ENCODE data around the gene PDE4D.

DNA sequence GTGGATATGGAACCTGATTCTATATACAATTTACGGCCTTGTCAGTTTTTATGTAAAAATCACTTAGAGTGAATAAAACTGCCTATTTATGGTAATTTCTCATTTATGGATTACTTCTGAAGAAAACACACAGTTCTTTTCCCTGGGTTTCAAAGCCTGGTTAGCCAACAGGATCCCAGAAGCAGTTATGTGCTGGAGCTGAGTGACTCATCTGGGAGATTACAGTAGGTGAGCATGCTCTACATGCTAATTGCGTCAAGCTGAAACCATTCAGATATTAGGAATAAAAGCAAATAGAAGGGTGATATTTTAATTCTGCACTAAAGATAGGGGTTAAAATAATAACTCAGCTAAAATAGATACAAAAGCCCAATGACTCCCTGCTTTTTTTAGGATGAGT lies 47.8 kb downstream of the PDE4D start:
- no peak for TF ChIP-seq EZH2phosphoT487 (IDR thresholded peaks at IDR 0.05; ENCODE audit: insufficient read depth, low read depth)
- no peak for TF ChIP-seq EZH2 (IDR thresholded peaks at IDR 0.05; ENCODE audit: insufficient read depth, poor library complexity, severe bottlenecking)

All from GM23248 (cell line).